Endothelial cell of umbilical vein (primary cell): ENCODE measurements around the gene SH3BP4. TPM values are rescaled to one million over a fixed set of nuclear protein-coding genes. Genes with fewer than 3 reads are reported as not detected.

Source experiments
- BruUV-seq: library from RNA; stranded (reverse); fragments of 400-500 nt; replicated peaks from 2 replicates; lab custom pipeline; 2021; lab: Mats Ljungman, UMichigan
- CTCF ChIA-PET: fragments of 300-600, 350-600 bp; sonication (Branson Sonifier 250); formaldehyde crosslinking; loops from one replicate; lab custom pipeline; 2021; ENCODE audit warnings: antibody characterized with exemption, inconsistent platforms; lab: Charles Lee
- POLR2A ChIA-PET: fragments of 300-600, 350-600 bp; sonication (Branson Sonifier 250); formaldehyde crosslinking; loops from one replicate; lab custom pipeline; 2021; ENCODE audit warnings: antibody characterized with exemption, inconsistent platforms; lab: Charles Lee
- DNase-seq: peaks from one replicate; pipeline ENCODE4 v3.0.0-alpha.2; 2011; ENCODE audit warnings: low read depth, low spot score
- FAIRE-seq: peaks from 2 replicates; lab custom pipeline; 2011; peaks lifted over from hg19 to GRCh38; lab: Jason Lieb, UNC
- H2AFZ ChIP-seq: 2 replicates; pipeline ENCODE4 v1.6.0; 2012; ENCODE audit warnings: low read depth, low read length, control low read depth, inconsistent platforms
- H3K27ac ChIP-seq: 2 replicates; pipeline ENCODE4 v1.5.1; 2011; ENCODE audit warnings: low read depth, mild to moderate bottlenecking, control low read depth, low read length, moderate library complexity; ENCODE audit not compliant: insufficient read depth
- H3K27me3 ChIP-seq, 2 experiments: 2 replicates each; pipeline versions ENCODE4 v1.6.0 to v1.6.1; 2011; ENCODE audit warnings: low read length in 2 of 2, mixed read lengths in 1 of 2; ENCODE audit not compliant: control insufficient read depth in 2 of 2, insufficient read depth in 2 of 2
- H3K36me3 ChIP-seq, 2 experiments: 2 replicates in 1 of 2; 3 replicates in 1 of 2; pipeline ENCODE4 v1.5.1; 2011; ENCODE audit warnings: low read length in 2 of 2, mild to moderate bottlenecking in 1 of 2, moderate library complexity in 1 of 2; ENCODE audit not compliant: control insufficient read depth in 2 of 2, insufficient read depth in 2 of 2; ENCODE audit errors: extremely low read depth in 1 of 2
- H3K4me1 ChIP-seq: 3 replicates; pipeline ENCODE4 v1.5.1; 2011; ENCODE audit warnings: mild to moderate bottlenecking, low read length; ENCODE audit not compliant: control insufficient read depth, insufficient read depth; ENCODE audit errors: extremely low read depth
- H3K4me2 ChIP-seq: 2 replicates; pipeline ENCODE4 v1.6.1; 2011; ENCODE audit warnings: low read length, control low read depth, mixed read lengths; ENCODE audit not compliant: insufficient read depth
- H3K4me3 ChIP-seq, 3 experiments: fragments of 200-600 bp in 1 of 3; sonication (generic), shearing (Covaris generic) in 1 of 3; replicated peaks in 1 of 3; 2 replicates each; pipeline ENCODE4 v1.5.1; 2011 to 2016; ENCODE audit warnings: control low read depth in 3 of 3, low read length in 3 of 3, mild to moderate bottlenecking in 2 of 3, inconsistent platforms in 1 of 3, low read depth in 1 of 3, moderate library complexity in 1 of 3; ENCODE audit not compliant: insufficient read depth in 1 of 3
- H3K79me2 ChIP-seq: 2 replicates; pipeline ENCODE4 v1.6.0; 2012; ENCODE audit warnings: low read length, inconsistent platforms; ENCODE audit not compliant: control insufficient read depth, insufficient read depth
- H3K9ac ChIP-seq: replicated peaks from 2 replicates; pipeline ENCODE3; 2011; ENCODE audit warnings: low read length, control low read depth; ENCODE audit not compliant: insufficient read depth; ENCODE audit errors: extremely low read depth
- H3K9me1 ChIP-seq: replicated peaks from 3 replicates; pipeline ENCODE4 v1.6.0; 2011; ENCODE audit warnings: mild to moderate bottlenecking, low read length; ENCODE audit not compliant: control insufficient read depth, insufficient read depth; ENCODE audit errors: extremely low read depth
- H3K9me3 ChIP-seq: replicated peaks from 2 replicates; pipeline ENCODE4 v1.5.1; 2012; ENCODE audit warnings: low read length, inconsistent platforms; ENCODE audit not compliant: control insufficient read depth, insufficient read depth
- H4K20me1 ChIP-seq: replicated peaks from 2 replicates; pipeline ENCODE3; 2011; ENCODE audit warnings: mild to moderate bottlenecking, low read length; ENCODE audit not compliant: control insufficient read depth, insufficient read depth; ENCODE audit errors: extremely low read depth
- CTCF ChIP-seq, 2 donors: IDR thresholded peaks; 1 replicate in 1 of 2; 2 replicates in 1 of 2; pipeline ENCODE4 v1.5.1; 2011; ENCODE audit warnings: low read length in 2 of 2, mild to moderate bottlenecking in 2 of 2, moderate library complexity in 2 of 2, control low read depth in 1 of 2, inconsistent platforms in 1 of 2, low read depth in 1 of 2; ENCODE audit not compliant: insufficient read depth in 1 of 2; ENCODE audit errors: extremely low read depth in 1 of 2
- EZH2 ChIP-seq: IDR thresholded peaks from 2 replicates; pipeline ENCODE4 v1.6.1; 2012; ENCODE audit warnings: borderline replicate concordance, low read depth, mild to moderate bottlenecking, moderate library complexity, low read length, inconsistent platforms; ENCODE audit not compliant: severe bottlenecking
- FOS ChIP-seq: IDR thresholded peaks from 2 replicates; pipeline ENCODE4 v1.6.1; 2011; ENCODE audit warnings: mild to moderate bottlenecking, low read length, moderate library complexity, borderline replicate concordance; ENCODE audit not compliant: insufficient read depth
- GATA2 ChIP-seq: IDR thresholded peaks from 2 replicates; pipeline ENCODE4 v1.7.0; 2011; ENCODE audit warnings: low read depth, mild to moderate bottlenecking, moderate library complexity, mixed read lengths, low read length; ENCODE audit not compliant: insufficient read length, insufficient read depth
- JUN ChIP-seq: IDR thresholded peaks from 2 replicates; pipeline ENCODE4 v1.6.1; 2011; ENCODE audit warnings: borderline replicate concordance, low read depth; ENCODE audit not compliant: insufficient read length, insufficient read depth
- MAX ChIP-seq: IDR thresholded peaks from 2 replicates; pipeline ENCODE4 v1.6.1; 2011; ENCODE audit not compliant: insufficient read depth, insufficient read length
- MYC ChIP-seq: IDR thresholded peaks from one replicate; pipeline ENCODE4 v1.6.1; 2011; ENCODE audit warnings: mild to moderate bottlenecking, low read depth, low read length
- POLR2A ChIP-seq: IDR thresholded peaks from 2 replicates; pipeline ENCODE4 v1.6.1; 2012; ENCODE audit warnings: low read depth, mild to moderate bottlenecking, control low read depth, low read length
- POLR2AphosphoS5 ChIP-seq: IDR thresholded peaks from 2 replicates; pipeline ENCODE4 v1.6.1; 2012; ENCODE audit warnings: low read depth, mild to moderate bottlenecking, control low read depth, low read length, moderate library complexity; ENCODE audit not compliant: insufficient read depth
- dilution Hi-C: fragments of 300-500 bp; cut with MboI; formaldehyde crosslinking; loops from one replicate; pipeline ENCODE4 v1.15.0; 2019; ENCODE audit warnings: low sequenced_read_pairs; ENCODE audit not compliant: extremely low pct_ligation_motif_present
- intact Hi-C: fragments of 100-400 bp; cut with micrococcal nuclease; formaldehyde crosslinking; loops from one replicate; pipeline ENCODE4 v1.10.0; 2022
- polyA plus RNA-seq, 4 experiments: library from polyadenylated mRNA; depleted of rRNA in 3 of 4; stranded (reverse) in 3 of 4; unstranded in 1 of 4; fragments of >200 nt; gene quantifications; 2 replicates each; pipeline versions ENCODE4 v1.2.1 to v1.2.3, GENCODE V29; 2011 to 2012; ENCODE audit warnings: missing spikeins in 1 of 4
- total RNA-seq: library from RNA; stranded (reverse); gene quantifications from 2 replicates; pipeline ENCODE4 v1.2.3, GENCODE V29; 2021

The SH3BP4 gene
- total and polyA plus RNA-seq, 2 donors (not counting 3 experiments of a cell fraction or from before 2014, with no cell fraction given), result 85.2 to 100.0 TPM

- CTCF ChIA-PET, result no interaction called here
- no peak overlapping the region for H3K4me2 ChIP-seq
- no peaks in the 10 kb centered on the region for H3K79me2 ChIP-seq
- no peaks in the 10 kb centered on the region for H3K9me1 ChIP-seq
- H3K4me3 ChIP-seq, result no peak overlapping the region
- dilution Hi-C loops, result no loop called here
- no peak overlapping the region for H3K9ac ChIP-seq
- TF ChIP-seq FOS, result no peak
- TF ChIP-seq MYC, result no peak
- TF ChIP-seq GATA2, result no peak
- no peak for TF ChIP-seq CTCF (IDR thresholded peaks at IDR 0.05; ENCODE audit: extremely low read depth in 1 of 2, insufficient read depth in 1 of 2, low read depth in 1 of 2, low read length in 2 of 2)
- no peak for TF ChIP-seq MAX
- TF ChIP-seq POLR2A, result no peak
- TF ChIP-seq POLR2AphosphoS5, result no peak
- TF ChIP-seq EZH2, result no peak
- no peak for TF ChIP-seq JUN
- H3K9me3 ChIP-seq, result no peaks in the 10 kb centered on the region
- intact Hi-C loops, result no loop called here
- no peaks in the 10 kb centered on the region for H3K36me3 ChIP-seq
- H2AFZ ChIP-seq, result no peak overlapping the region
- BruUV-seq, result no TSS peak
- no peak for FAIRE-seq
- DNase-seq, result no peak
- POLR2A ChIA-PET, result no interaction called here
- peaks cover 7% of the 10 kb centered on the region for H3K4me1 ChIP-seq
- no peaks in the 10 kb centered on the region for H3K27me3 ChIP-seq
- H3K27ac ChIP-seq, result no peak overlapping the region
- no peaks in the 10 kb centered on the region for H4K20me1 ChIP-seq
Observed at GRCh38 chr2:235091421-235091820, 139.6 kb downstream of the SH3BP4 start.
